Fibroblast of skin of back (primary cell): Measurements from ENCODE around the gene BNIP1. TPM values are rescaled to one million over a fixed set of nuclear protein-coding genes. Genes with fewer than 3 reads are reported as not detected.
"Not testable (repeated sequence)": the region's sequence is repeated elsewhere in the genome, so short reads cannot be mapped to it uniquely, and the experiment has no call there.

Source experiments
- DNase-seq: peaks from one replicate; pipeline ENCODE4 v3.0.0-alpha.2; 2013
- polyA plus RNA-seq, 2 experiments: library from polyadenylated mRNA; unstranded; fragments of 120-200 nt; gene quantifications; one replicate each; pipeline ENCODE4 v1.2.1, GENCODE V29; 2013; ENCODE audit not compliant: insufficient read length in 2 of 2

Gene BNIP1
- 15.5 TPM for polyA plus RNA-seq (2013, experiment 1 of 2; ENCODE audit: insufficient read length)
- polyA plus RNA-seq (2013, experiment 2 of 2; ENCODE audit: insufficient read length): 13.5 TPM

- peak; percentile 94 for DNase-seq
Observed at GRCh38 chr5:173144200-173145176, at the start of gene BNIP1. TSS of gene BNIP1 (plus strand) at chr5:173144531. CDS start at chr5:173144546, 15 bp downstream.

DNA sequence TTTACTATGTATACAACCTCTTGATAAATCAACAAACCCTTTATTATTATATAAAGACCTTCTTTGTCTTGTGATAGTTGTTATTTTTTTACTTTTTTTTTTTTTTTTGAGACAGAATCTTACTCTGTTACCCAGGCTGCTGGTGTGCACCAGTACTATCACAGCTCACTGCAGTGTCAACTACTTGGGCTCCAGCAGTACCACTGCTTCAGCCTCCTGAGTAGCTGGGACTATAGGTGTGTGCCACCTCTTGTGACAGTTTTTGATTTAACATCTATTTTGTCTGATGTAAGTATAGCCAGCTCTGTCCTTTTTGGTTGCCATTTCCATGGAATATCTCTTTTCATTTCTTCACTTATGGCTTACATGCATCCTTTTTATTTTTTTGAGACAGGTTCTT is 45.5 kb upstream of the BNIP1 start:
- DNase-seq: no peak

GRCh38 chr5:173099461-173099860 is 44.9 kb upstream of the BNIP1 start:
- DNase-seq: no peak

DNA sequence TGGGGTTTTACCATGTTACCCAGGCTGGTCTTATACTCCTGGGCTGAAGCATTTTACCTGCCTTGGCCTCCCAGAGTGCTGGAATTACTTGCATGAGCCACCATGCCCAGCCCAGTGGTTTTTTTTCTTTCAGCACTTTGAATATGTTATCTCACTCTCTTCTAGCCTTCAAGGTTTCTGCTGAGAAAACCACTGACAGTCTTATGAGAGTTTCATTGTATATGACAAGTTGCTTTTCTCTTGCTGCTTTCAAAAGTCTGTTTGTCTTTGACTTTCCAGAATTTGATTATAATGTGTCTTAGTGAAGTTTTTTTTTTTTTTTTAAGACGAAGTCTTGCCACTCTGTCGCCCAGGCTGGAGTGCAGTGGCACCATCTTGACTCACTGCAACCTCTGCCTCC is 43.1 kb upstream of the BNIP1 start:
- no peak for DNase-seq

- no peak for DNase-seq
Observed at GRCh38 chr5:173103411-173103810, 40.9 kb upstream of the BNIP1 start.

DNA sequence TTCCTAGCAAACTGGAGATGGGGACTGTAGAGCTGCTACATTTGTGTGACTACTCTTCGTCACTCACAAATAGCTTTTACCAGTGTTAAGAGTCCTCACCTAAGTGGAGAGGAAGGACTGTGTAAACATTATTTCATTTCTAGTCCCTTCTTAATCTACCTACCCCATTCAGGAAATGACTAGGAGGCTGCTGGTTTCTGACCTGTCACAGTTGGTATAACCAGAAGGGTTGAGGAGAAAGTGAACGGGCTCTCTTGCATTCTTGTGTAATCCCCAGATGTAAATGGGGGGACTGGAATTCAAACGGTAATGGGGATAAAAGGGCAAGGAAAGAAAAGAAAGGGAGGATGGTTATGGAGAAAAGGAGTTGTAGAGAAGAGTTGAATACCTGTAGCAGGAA is 35.4 kb upstream of the BNIP1 start:
- no peak for DNase-seq

- no peak for DNase-seq
Observed at GRCh38 chr5:173114536-173114935, 29.8 kb upstream of the BNIP1 start.

DNA sequence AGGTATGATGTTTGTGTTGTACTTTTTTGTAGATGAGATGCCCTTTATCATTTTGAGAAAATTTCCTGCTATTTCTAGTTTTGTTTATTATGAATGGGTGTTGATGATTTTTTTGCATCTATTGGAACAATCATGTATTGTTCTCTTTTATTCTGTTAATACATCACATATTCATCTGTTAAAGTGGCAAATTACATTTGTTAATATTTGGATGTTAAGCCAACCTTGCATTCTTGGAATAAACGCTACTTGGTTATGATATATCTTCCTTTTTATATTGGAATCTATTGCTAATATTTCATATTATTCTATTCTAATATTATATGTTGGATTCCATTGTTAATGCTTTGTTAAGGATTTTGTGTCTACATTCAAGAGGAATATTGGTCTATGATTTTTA is 24.6 kb upstream of the BNIP1 start:
- DNase-seq: no peak

- no peak for DNase-seq
Observed at GRCh38 chr5:173123416-173123815, 20.9 kb upstream of the BNIP1 start.

- not testable (repeated sequence) for DNase-seq
Observed at GRCh38 chr5:173132166-173132565, 12.2 kb upstream of the BNIP1 start.

DNA sequence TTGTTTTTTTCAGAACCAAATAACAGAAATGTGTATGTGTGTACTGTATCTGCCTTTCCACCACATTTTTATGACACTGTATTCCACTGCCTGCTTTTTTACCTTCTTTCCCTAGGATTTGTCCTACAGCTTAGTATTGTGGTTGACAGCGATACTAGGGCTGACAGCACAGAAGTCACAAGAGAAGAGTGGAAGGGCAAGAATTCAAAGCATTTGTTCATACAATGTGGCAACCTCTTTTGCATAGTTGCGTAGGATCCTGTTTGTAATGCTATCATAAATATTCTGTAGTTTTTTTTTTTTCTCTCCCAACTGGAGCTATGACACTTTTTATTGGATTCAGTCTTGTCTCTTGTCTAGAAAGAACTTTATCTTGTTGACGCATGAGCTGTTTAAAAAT is 5.6 kb upstream of the BNIP1 start:
- DNase-seq: no peak

DNA sequence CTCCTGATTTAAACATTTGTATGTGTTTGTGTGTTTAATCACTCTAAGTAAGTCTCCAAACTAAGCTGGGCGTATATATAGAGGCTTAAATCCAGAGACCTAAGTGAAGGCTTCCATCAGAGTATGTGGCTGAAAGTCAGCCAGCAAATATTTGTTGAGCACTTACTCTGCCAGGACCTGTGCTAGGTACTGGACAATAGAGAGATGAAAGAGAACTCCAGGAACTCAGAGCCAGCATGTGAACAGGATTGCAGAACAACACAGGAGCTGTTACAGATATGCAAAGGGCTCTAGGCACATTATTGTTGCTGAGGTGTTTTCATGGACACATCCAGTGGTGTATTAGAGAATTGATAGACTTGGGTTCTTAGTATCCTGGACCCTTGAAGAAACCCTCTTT is 4.7 kb upstream of the BNIP1 start:
- no peak for DNase-seq

GRCh38 chr5:173140769-173141168 is 3.6 kb upstream of the BNIP1 start:
- no peak for DNase-seq

DNA sequence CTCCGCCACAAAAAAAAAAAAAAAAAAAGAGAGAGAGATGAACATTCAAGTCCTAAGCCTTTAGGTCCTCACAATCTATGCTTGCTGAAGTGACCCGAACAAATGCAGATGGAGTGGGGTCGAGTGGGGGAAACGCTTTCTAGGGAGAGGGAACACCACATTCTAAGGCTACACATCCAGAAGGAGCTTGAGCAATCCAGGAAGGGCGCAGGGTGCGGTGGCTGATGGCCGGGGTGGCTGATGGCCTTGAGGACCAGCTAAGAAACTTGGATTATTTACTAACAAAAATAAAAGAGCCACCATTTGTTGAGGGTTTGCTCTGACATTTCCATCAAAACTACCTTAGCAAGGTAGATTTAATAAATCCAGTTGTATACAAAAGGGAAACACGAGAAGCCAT is 764 bp upstream of the BNIP1 start:
- DNase-seq: no peak

- DNase-seq: no peak
Observed at GRCh38 chr5:173148354-173148753, 4.0 kb downstream of the BNIP1 start.

- no peak for DNase-seq
Observed at GRCh38 chr5:173152547-173152946, 8.2 kb downstream of the BNIP1 start.

DNA sequence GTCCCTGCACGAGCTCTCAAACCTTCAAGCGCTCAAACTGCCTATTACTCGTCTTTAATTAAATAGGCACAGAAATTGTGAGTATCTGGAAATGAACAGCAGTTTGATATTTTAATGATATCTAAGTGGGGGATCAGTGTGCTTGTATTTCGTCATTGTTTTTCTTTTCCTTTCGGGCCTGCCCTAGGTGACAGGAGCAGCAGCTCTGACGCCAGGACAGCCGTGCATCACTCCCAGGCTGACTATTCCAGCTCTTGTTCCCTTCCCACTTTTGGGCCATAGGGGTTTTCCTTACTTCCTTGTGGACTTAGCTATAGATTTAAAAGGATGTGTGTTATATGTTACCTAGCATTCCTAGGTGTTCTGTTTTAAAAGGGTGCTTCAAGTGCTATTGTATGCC is 9.5 kb downstream of the BNIP1 start:
- DNase-seq: no peak

DNA sequence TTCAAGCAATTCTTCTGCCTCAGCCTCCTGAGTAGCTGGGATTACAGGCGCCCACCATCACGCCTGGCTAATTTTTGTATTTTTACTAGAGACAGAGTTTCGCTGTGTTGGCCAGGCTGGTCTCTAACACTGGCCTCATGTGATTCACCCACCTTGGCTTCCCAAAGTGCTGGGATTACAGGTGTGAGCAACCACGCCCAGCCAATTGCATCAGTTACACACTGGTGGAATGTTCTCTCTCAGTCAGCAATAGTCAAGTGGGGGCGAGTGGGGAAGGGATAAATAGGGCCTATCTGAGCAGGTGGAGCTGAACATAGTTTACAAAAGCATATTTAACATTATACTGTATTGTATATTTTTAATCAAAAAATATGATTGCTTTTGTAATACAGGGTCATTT is 10.3 kb downstream of the BNIP1 start:
- not testable (repeated sequence) for DNase-seq

DNA sequence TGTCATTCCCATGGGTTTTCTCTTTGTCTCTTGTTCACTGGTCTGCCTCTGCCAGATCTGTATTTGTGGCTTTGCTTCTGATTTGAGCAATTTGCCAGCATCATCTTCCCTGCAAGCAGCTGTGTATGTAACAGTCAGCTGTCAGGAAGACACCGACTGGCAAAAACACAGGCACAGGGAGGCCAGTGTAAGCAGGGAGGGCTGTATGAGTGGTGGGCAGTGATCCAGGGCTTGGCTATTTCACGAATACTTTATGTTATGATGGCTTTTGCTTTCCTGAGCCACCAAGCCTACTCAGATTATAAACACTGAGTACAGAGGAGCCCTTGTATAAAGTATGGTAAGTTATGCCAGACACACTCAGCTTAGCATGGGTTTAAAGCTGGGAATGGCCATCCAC is 11.6 kb downstream of the BNIP1 start:
- DNase-seq: no peak

DNA sequence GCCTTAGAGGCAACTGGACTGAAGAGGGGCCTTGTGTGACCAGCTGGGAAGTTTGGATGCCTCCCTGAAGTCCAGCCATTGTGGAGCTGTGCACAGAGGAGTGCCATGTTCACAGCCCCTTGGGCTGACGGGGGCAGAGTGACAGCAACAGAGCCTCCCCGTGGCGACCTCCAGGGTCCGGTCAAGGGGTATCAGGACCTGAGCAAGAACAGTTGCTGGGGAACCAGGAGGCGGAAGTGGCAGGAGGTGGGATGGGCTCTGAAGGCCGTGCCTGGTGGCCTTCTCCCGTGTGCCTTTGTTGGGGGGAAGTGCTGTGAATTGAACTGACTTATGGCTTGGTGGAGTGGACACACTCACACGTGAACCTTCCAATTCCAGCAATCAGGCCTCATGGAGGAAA is 14.0 kb downstream of the BNIP1 start:
- no peak for DNase-seq

- no peak for DNase-seq
Observed at GRCh38 chr5:173159256-173159655, 14.9 kb downstream of the BNIP1 start.

GRCh38 chr5:173161148-173161547 is 16.8 kb downstream of the BNIP1 start:
- no peak for DNase-seq

GRCh38 chr5:173163219-173163618 is 18.9 kb downstream of the BNIP1 start:
- peak; percentile 7 for DNase-seq
